ENCODE results near the gene MAD1L1. TPM values are rescaled to one million over a fixed set of nuclear protein-coding genes. Genes with fewer than 3 reads are reported as not detected.

The MAD1L1 gene
- total RNA-seq, 1 experiment from 2014 or later = 43.8 TPM

DNA sequence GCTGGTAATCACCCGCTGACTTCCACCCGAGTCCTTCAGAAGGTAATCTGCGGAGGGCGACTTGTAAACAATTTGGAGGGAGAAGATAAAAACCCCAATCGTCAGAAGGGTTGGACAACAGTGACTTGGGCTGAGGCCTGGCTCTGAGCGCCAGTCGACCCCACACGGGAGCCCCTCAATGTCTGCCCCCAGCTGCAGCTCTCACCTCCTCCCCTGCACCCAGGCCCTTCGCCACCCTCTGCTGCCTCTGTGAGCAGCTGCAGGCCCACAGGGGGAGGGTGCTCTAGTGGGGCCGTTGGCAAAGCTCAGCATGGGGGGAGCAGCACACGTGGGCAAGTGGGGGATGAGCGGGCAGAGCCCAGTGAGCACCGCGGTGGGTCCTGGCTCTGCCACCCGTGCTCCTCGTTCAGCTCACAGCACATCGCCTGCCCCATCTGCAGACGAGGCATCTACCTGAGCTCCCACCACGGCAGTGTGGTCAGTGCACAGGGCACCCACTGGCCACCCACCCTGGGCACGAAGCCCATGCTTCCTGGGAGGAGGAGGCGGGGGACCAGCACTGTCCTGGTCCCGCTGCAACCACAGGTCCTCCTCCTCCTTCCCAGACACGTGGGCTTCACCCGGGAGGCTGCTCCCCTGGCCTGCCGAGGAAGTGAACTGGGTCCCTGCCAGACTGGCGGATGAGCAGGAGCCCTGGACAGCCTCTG is 282.1 kb downstream of the MAD1L1 start:
- no peak for ATAC-seq
- Mint-ChIP-seq H3K27me3 (ENCODE audit: low read depth) (no peaks in the 10 kb centered on the region), H3K27ac (peak overlapping the region; percentile 89), H3K9me3 (no peaks in the 10 kb centered on the region), H3K36me3 (no peaks in the 10 kb centered on the region), H3K4me3 (no peak overlapping the region), H3K4me1 (no peaks in the 10 kb centered on the region)
- ChIA-PET POLR2A (no interaction called here), CTCF (no interaction called here)
- TF ChIP-seq, protein P1, sequence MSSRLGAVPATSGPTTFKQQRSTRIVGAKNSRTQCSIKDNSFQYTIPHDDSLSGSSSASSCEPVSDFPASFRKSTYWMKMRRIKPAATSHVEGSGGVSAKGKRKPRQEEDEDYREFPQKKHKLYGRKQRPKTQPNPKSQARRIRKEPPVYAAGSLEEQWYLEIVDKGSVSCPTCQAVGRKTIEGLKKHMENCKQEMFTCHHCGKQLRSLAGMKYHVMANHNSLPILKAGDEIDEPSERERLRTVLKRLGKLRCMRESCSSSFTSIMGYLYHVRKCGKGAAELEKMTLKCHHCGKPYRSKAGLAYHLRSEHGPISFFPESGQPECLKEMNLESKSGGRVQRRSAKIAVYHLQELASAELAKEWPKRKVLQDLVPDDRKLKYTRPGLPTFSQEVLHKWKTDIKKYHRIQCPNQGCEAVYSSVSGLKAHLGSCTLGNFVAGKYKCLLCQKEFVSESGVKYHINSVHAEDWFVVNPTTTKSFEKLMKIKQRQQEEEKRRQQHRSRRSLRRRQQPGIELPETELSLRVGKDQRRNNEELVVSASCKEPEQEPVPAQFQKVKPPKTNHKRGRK (CRISPR knock-in tag; IDR thresholded peaks at IDR 0.05; ENCODE audit: borderline replicate concordance) = no peak
- 0 out of 2 replicates have a peak, but pooled peaks have one; percentile 26 for TF ChIP-seq TCF7 (CRISPR knock-in tag; IDR thresholded peaks at IDR 0.05; ENCODE audit: low read depth)
- DNase-seq (ENCODE audit: low spot score) = no peak

DNA sequence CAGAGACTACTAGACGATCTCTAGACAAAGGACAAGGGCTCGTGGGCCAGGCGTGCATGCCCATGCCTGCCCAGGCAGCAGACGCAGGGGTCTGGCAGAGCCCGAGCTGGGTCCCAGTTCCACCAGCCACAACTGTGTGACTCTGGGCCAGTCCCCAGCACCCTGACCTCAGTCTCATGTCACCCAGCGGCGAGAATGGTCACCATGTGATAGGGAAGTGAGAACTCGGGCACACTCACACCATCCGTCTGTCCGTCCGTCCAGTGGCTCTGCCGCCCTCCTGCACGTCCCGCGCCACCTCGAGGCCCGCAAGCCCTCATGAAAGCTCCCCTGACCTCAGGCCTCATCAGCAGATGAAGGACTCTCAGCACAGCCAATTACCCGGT is 282.7 kb downstream of the MAD1L1 start:
- ChIA-PET CTCF (no interaction called here), POLR2A (no interaction called here)
- H3K4me3 Mint-ChIP-seq = no peak overlapping the region
- no peaks in the 10 kb centered on the region for H3K4me1 Mint-ChIP-seq
- H3K27ac Mint-ChIP-seq = peak overlapping the region; percentile 89
- DNase-seq (ENCODE audit: low spot score) (no peak), ATAC-seq (no peak)
- H3K36me3 Mint-ChIP-seq = no peaks in the 10 kb centered on the region
- no peaks in the 10 kb centered on the region for H3K27me3 Mint-ChIP-seq (ENCODE audit: low read depth)
- TF ChIP-seq ZNF219 (CRISPR knock-in tag; IDR thresholded peaks at IDR 0.05; ENCODE audit: borderline replicate concordance) = no peak
- TF ChIP-seq, protein P2, sequence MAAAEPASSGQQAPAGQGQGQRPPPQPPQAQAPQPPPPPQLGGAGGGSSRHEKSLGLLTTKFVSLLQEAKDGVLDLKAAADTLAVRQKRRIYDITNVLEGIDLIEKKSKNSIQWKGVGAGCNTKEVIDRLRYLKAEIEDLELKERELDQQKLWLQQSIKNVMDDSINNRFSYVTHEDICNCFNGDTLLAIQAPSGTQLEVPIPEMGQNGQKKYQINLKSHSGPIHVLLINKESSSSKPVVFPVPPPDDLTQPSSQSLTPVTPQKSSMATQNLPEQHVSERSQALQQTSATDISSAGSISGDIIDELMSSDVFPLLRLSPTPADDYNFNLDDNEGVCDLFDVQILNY (CRISPR knock-in tag; IDR thresholded peaks at IDR 0.05) = no peak
- no peak for TF ChIP-seq ZNF396 (CRISPR knock-in tag; IDR thresholded peaks at IDR 0.05; ENCODE audit: borderline replicate concordance)
- TF ChIP-seq ZNF423 (CRISPR knock-in tag; IDR thresholded peaks at IDR 0.05) = no peak
- TF ChIP-seq NFE2L1 (CRISPR knock-in tag; IDR thresholded peaks at IDR 0.05) = no peak
- TF ChIP-seq GABPB1 (CRISPR knock-in tag; IDR thresholded peaks at IDR 0.05) = no peak
- no peak for TF ChIP-seq ESRRA (CRISPR knock-in tag; IDR thresholded peaks at IDR 0.05; ENCODE audit: borderline replicate concordance)
- no peak for TF ChIP-seq ATF1 (CRISPR knock-in tag; IDR thresholded peaks at IDR 0.05)
- TF ChIP-seq, protein P1 (CRISPR knock-in tag; IDR thresholded peaks at IDR 0.05; ENCODE audit: borderline replicate concordance) = no peak
- no peak for TF ChIP-seq ZNF671 (CRISPR knock-in tag; IDR thresholded peaks at IDR 0.05)
- TF ChIP-seq RELA (CRISPR knock-in tag; IDR thresholded peaks at IDR 0.05; ENCODE audit: borderline replicate concordance) = no peak
- TF ChIP-seq, protein P3, sequence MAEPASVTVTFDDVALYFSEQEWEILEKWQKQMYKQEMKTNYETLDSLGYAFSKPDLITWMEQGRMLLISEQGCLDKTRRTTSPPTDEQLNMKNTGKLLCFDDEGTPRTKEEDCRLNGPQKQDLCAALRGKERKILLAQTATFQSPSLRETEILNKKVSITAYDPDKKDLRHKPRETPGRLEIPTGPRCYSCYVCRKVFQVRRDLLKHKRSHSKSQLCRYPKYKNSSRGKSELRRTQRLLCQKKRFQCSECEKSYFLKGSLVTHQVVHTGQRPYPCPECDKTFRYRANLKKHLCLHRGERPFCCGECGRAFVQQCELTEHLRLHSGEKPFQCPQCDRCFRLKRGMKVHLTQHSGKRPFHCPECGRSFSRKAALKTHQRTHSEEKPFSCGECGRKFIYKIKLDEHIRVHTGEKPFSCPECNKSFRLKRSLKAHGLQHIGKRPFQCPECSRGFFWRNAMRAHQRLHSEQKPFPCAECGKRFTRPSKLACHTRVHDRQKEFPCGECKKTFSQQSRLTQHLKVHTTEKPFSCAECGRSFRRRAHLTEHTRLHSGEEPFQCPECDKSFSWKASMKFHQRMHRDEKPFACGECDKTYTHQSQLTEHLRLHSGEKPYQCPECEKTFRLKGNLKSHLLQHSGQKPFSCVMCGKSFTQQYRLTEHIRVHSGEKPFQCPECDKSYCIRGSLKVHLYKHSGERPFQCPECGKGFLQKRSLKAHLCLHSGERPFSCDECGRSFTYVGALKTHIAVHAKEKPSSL (CRISPR knock-in tag; conservative IDR thresholded peaks at IDR 0.05) = no peak
- no peak for TF ChIP-seq CBFB (CRISPR knock-in tag; IDR thresholded peaks at IDR 0.05; ENCODE audit: low read depth)
- TF ChIP-seq, protein P4, sequence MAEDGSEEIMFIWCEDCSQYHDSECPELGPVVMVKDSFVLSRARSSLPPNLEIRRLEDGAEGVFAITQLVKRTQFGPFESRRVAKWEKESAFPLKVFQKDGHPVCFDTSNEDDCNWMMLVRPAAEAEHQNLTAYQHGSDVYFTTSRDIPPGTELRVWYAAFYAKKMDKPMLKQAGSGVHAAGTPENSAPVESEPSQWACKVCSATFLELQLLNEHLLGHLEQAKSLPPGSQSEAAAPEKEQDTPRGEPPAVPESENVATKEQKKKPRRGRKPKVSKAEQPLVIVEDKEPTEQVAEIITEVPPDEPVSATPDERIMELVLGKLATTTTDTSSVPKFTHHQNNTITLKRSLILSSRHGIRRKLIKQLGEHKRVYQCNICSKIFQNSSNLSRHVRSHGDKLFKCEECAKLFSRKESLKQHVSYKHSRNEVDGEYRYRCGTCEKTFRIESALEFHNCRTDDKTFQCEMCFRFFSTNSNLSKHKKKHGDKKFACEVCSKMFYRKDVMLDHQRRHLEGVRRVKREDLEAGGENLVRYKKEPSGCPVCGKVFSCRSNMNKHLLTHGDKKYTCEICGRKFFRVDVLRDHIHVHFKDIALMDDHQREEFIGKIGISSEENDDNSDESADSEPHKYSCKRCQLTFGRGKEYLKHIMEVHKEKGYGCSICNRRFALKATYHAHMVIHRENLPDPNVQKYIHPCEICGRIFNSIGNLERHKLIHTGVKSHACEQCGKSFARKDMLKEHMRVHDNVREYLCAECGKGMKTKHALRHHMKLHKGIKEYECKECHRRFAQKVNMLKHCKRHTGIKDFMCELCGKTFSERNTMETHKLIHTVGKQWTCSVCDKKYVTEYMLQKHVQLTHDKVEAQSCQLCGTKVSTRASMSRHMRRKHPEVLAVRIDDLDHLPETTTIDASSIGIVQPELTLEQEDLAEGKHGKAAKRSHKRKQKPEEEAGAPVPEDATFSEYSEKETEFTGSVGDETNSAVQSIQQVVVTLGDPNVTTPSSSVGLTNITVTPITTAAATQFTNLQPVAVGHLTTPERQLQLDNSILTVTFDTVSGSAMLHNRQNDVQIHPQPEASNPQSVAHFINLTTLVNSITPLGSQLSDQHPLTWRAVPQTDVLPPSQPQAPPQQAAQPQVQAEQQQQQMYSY (CRISPR knock-in tag; IDR thresholded peaks at IDR 0.05) = no peak
- TF ChIP-seq, protein P5, sequence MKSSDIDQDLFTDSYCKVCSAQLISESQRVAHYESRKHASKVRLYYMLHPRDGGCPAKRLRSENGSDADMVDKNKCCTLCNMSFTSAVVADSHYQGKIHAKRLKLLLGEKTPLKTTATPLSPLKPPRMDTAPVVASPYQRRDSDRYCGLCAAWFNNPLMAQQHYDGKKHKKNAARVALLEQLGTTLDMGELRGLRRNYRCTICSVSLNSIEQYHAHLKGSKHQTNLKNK (CRISPR knock-in tag; IDR thresholded peaks at IDR 0.05) = no peak
- TF ChIP-seq ZNF121 (CRISPR knock-in tag; IDR thresholded peaks at IDR 0.05) = no peak
- no peak for TF ChIP-seq NR2C2 (CRISPR knock-in tag; IDR thresholded peaks at IDR 0.05)
- TF ChIP-seq, protein P6, sequence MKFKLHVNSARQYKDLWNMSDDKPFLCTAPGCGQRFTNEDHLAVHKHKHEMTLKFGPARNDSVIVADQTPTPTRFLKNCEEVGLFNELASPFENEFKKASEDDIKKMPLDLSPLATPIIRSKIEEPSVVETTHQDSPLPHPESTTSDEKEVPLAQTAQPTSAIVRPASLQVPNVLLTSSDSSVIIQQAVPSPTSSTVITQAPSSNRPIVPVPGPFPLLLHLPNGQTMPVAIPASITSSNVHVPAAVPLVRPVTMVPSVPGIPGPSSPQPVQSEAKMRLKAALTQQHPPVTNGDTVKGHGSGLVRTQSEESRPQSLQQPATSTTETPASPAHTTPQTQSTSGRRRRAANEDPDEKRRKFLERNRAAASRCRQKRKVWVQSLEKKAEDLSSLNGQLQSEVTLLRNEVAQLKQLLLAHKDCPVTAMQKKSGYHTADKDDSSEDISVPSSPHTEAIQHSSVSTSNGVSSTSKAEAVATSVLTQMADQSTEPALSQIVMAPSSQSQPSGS (CRISPR knock-in tag; IDR thresholded peaks at IDR 0.05; ENCODE audit: borderline replicate concordance, low read depth) = no peak
- TF ChIP-seq JAZF1 (CRISPR knock-in tag; IDR thresholded peaks at IDR 0.05) = no peak
- no peak for TF ChIP-seq EMX1 (CRISPR knock-in tag; IDR thresholded peaks at IDR 0.05)
- no peaks in the 10 kb centered on the region for H3K9me3 Mint-ChIP-seq
